ENCODE data around the gene TOP1. TPM values are rescaled to one million over a fixed set of nuclear protein-coding genes. Genes with fewer than 3 reads are reported as not detected.
A peak's percentile ranks its signal among the peaks of the same experiment; 100 is the strongest.

The TOP1 gene
- total RNA-seq, 1 donor from 2014 or later = 72.7 TPM

DNA sequence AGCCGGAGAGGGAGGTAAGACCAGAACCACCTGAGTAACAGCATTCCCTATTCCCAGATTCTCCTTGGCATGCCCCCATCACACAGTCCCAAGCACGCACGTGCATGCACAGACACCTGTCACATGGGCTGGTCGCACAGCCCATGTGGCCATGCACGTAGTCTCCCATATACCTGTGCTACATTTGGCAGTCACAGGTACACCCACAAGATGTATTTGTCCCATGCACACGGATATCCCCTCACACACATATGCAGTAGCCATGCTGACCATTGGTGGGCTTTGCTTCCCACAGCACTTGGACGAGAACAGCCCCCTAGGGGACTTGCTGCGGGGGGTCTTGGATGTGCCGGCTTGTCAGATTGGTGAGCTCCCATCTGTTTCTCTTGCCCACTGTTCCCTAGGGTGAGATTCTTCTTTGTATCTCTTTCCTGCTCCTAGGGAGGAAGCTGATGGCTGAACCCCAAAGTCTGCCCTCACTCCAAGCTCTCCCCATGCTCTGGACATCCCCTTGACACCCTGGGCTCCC is 140.6 kb downstream of the TOP1 start:
- Mint-ChIP-seq H3K36me3 (ENCODE audit: low read depth, unreplicated experiment) (peaks cover 70% of the 10 kb centered on the region), H3K4me1 (ENCODE audit: unreplicated experiment) (peaks cover 6% of the 10 kb centered on the region), H3K4me3 (ENCODE audit: unreplicated experiment) (no peak overlapping the region), H3K9me3 (ENCODE audit: unreplicated experiment) (no peaks in the 10 kb centered on the region), H3K27me3 (ENCODE audit: unreplicated experiment) (peaks cover 36% of the 10 kb centered on the region), H3K27ac (ENCODE audit: unreplicated experiment) (no peak overlapping the region)
- DNase-seq (ENCODE audit: low spot score) = no peak
- TF ChIP-seq, protein P1, sequence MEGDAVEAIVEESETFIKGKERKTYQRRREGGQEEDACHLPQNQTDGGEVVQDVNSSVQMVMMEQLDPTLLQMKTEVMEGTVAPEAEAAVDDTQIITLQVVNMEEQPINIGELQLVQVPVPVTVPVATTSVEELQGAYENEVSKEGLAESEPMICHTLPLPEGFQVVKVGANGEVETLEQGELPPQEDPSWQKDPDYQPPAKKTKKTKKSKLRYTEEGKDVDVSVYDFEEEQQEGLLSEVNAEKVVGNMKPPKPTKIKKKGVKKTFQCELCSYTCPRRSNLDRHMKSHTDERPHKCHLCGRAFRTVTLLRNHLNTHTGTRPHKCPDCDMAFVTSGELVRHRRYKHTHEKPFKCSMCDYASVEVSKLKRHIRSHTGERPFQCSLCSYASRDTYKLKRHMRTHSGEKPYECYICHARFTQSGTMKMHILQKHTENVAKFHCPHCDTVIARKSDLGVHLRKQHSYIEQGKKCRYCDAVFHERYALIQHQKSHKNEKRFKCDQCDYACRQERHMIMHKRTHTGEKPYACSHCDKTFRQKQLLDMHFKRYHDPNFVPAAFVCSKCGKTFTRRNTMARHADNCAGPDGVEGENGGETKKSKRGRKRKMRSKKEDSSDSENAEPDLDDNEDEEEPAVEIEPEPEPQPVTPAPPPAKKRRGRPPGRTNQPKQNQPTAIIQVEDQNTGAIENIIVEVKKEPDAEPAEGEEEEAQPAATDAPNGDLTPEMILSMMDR (IDR thresholded peaks at IDR 0.05; ENCODE audit: unreplicated experiment) = no peak

DNA sequence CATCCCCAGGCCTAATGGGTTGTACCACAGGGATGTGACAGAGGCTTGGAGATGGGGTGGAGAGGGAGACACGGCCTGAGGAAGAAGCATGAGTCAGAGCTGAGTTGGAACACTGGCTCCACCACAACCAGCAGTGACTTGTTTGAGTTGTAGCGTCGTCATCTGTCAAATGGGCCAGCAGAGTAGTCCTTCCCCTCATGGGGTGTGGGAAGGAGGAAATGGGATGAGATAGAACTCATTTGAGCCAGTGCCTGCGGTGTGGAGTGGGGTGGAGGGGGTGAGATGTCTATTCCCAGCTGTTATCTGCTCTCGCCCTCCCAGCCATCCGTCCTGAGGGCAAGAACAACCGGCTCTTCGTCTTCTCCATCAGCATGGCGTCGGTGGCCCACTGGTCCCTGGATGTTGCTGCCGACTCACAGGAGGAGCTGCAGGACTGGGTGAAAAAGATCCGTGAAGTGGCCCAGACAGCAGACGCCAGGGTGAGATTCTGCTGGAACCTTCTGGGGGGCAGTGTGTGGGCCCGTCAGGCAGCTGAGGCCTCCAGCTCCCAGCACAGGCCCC is 141.2 kb downstream of the TOP1 start:
- H3K27ac Mint-ChIP-seq (ENCODE audit: unreplicated experiment) = no peak overlapping the region
- H3K27me3 Mint-ChIP-seq (ENCODE audit: unreplicated experiment) = peaks cover 31% of the 10 kb centered on the region
- TF ChIP-seq, protein P1 (IDR thresholded peaks at IDR 0.05; ENCODE audit: unreplicated experiment) = no peak
- peak overlapping the region; percentile 25 for H3K4me3 Mint-ChIP-seq (ENCODE audit: unreplicated experiment)
- H3K4me1 Mint-ChIP-seq (ENCODE audit: unreplicated experiment) = peaks cover 6% of the 10 kb centered on the region
- no peaks in the 10 kb centered on the region for H3K9me3 Mint-ChIP-seq (ENCODE audit: unreplicated experiment)
- H3K36me3 Mint-ChIP-seq (ENCODE audit: low read depth, unreplicated experiment) = peaks cover 71% of the 10 kb centered on the region
- no peak for DNase-seq (ENCODE audit: low spot score)

DNA sequence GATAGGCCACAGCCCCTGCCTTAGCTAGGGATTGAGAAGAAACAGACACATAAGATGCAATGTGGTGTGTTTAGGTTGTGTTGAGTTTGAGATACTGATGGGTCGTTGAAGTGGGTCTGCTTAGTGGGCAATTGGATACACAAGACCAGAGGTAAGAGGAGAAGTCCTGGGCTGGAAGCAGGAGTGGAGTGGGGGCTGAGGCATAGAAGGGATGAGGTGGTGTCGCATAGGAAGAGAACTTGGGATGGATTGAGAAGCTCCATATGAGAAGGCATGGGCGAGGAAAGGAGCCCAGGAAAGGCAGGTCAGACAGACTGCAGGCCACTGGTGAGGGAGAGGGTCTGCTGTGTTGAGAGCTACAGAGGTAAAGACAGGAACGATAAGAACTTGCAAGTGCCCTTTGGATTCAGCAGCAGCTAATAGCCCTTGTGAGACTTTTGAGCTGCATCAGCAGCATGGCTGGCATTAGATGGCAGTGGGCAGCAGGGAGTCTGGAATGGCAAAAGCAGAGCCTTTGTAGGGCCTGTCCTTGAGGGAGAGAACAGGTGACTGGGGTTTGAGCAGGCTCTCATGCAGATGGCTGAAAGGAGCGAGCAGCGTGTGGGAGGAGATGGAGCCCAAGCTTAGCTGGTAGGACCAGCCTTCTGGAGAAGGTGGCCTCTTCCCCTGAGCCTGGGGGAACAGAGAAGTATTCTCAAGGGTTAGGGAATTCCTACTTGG is 141.9 kb downstream of the TOP1 start:
- Mint-ChIP-seq H3K9me3 (ENCODE audit: unreplicated experiment) (no peaks in the 10 kb centered on the region), H3K27me3 (ENCODE audit: unreplicated experiment) (peaks cover 30% of the 10 kb centered on the region), H3K36me3 (ENCODE audit: low read depth, unreplicated experiment) (peaks cover 70% of the 10 kb centered on the region), H3K4me1 (ENCODE audit: unreplicated experiment) (peaks cover 6% of the 10 kb centered on the region), H3K27ac (ENCODE audit: unreplicated experiment) (peak overlapping the region; percentile 10), H3K4me3 (ENCODE audit: unreplicated experiment) (peak overlapping the region; percentile 39)
- no peak for DNase-seq (ENCODE audit: low spot score)
- TF ChIP-seq, protein P1 (IDR thresholded peaks at IDR 0.05; ENCODE audit: unreplicated experiment) = no peak

DNA sequence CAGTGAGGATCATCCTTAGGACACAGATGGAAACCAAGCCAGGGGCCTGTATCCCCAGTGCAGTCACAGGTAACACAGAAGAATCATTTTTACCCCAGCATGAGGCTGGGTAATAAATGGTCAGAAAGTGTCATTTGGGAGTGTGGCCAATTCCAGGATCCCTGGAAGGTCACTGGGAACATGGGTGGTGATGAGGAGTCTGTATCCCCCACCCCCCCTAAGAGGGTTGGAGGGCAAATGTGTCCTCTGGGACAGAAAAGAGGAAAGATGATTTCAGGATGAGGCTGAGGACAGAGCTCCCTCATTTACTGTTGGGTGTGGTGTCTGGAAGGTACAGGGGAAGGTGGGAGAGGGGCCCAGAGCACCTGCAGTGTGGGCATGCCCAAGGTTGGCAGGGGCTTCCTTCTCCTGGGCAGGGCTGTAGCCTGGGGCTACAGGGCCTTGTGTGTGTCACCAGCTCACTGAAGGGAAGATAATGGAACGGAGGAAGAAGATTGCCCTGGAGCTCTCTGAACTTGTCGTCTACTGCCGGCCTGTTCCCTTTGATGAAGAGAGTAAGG is 143.2 kb downstream of the TOP1 start:
- H3K9me3 Mint-ChIP-seq (ENCODE audit: unreplicated experiment) = no peaks in the 10 kb centered on the region
- peaks cover 6% of the 10 kb centered on the region for H3K4me1 Mint-ChIP-seq (ENCODE audit: unreplicated experiment)
- peak overlapping the region; percentile 17 for H3K27ac Mint-ChIP-seq (ENCODE audit: unreplicated experiment)
- TF ChIP-seq, protein P1 (IDR thresholded peaks at IDR 0.05; ENCODE audit: unreplicated experiment) = no peak
- DNase-seq (ENCODE audit: low spot score) = no peak
- peaks cover 64% of the 10 kb centered on the region for H3K36me3 Mint-ChIP-seq (ENCODE audit: low read depth, unreplicated experiment)
- H3K27me3 Mint-ChIP-seq (ENCODE audit: unreplicated experiment) = peaks cover 24% of the 10 kb centered on the region
- H3K4me3 Mint-ChIP-seq (ENCODE audit: unreplicated experiment) = peak overlapping the region; percentile 32
